ENCODE data around the gene TFDP1. TPM values are rescaled to one million over a fixed set of nuclear protein-coding genes. Genes with fewer than 3 reads are reported as not detected.
"Not testable (repeated sequence)": the region's sequence is repeated elsewhere in the genome, so short reads cannot be mapped to it uniquely, and the experiment has no call there.

The TFDP1 gene
- total RNA-seq, 1 experiment from 2014 or later, result 31.4 TPM

DNA sequence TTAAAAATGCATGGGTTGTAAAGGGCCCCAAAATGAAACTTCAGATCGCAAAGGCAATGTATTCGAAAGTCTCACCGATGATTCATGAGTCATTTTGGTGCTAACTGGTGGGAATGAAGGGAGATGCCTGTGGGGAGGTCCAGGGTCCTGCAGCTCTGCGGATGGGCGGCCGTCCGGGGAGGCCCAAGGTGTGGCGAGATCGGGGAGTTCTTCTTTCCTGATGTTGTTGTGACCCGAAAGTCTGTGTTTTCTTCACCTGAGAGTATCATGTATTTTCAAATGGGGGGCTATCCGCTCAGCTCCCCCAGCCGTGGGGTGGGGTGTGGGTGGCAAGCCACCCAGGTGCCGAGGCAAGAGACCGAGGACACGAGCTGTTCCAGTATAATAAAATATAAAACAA lies 36.5 kb downstream of the TFDP1 start:
- TF ChIP-seq, protein P1, sequence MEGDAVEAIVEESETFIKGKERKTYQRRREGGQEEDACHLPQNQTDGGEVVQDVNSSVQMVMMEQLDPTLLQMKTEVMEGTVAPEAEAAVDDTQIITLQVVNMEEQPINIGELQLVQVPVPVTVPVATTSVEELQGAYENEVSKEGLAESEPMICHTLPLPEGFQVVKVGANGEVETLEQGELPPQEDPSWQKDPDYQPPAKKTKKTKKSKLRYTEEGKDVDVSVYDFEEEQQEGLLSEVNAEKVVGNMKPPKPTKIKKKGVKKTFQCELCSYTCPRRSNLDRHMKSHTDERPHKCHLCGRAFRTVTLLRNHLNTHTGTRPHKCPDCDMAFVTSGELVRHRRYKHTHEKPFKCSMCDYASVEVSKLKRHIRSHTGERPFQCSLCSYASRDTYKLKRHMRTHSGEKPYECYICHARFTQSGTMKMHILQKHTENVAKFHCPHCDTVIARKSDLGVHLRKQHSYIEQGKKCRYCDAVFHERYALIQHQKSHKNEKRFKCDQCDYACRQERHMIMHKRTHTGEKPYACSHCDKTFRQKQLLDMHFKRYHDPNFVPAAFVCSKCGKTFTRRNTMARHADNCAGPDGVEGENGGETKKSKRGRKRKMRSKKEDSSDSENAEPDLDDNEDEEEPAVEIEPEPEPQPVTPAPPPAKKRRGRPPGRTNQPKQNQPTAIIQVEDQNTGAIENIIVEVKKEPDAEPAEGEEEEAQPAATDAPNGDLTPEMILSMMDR (IDR thresholded peaks at IDR 0.05; ENCODE audit: unreplicated experiment), result no peak
- Mint-ChIP-seq H3K4me3 (ENCODE audit: low read depth, unreplicated experiment) (no peak overlapping the region), H3K4me1 (ENCODE audit: low read depth, unreplicated experiment) (no peaks in the 10 kb centered on the region), H3K36me3 (ENCODE audit: insufficient read depth, unreplicated experiment) (peaks cover 2% of the 10 kb centered on the region), H3K9me3 (ENCODE audit: low read depth, unreplicated experiment) (peaks cover 5% of the 10 kb centered on the region), H3K27me3 (ENCODE audit: unreplicated experiment) (no peaks in the 10 kb centered on the region), H3K27ac (ENCODE audit: unreplicated experiment) (no peak overlapping the region)
- no peak for DNase-seq
- CTCF ChIA-PET, result no interaction called here
- BruUV-seq (replicated peaks), result no TSS peak
- intact Hi-C loops (cut with micrococcal nuclease; ENCODE audit: unreplicated experiment), result no loop called here

DNA sequence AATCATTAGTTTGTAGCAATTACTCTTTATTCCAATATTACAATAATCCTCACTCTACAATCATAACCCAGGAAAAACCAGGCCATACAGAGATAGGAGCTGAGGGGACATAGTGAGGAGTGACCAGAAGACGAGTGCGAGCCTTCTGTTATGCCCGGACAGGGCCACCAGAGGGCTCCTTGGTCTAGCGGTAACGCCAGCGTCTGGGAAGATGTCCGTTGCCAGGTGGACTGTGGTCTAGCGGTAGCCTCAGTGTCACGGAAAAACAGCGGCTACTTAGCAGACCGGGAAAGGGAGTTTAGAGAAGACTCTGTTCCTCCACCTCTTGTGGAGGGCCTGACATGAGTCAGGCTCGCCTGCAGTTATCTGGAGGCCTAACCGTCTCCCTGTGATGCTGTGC lies 36.9 kb downstream of the TFDP1 start:
- H3K36me3 Mint-ChIP-seq (ENCODE audit: insufficient read depth, unreplicated experiment); H3K27ac Mint-ChIP-seq (ENCODE audit: unreplicated experiment); BruUV-seq (replicated peaks); H3K4me3 Mint-ChIP-seq (ENCODE audit: low read depth, unreplicated experiment); H3K27me3 Mint-ChIP-seq (ENCODE audit: unreplicated experiment); CTCF ChIA-PET; H3K4me1 Mint-ChIP-seq (ENCODE audit: low read depth, unreplicated experiment); H3K9me3 Mint-ChIP-seq (ENCODE audit: low read depth, unreplicated experiment); DNase-seq; intact Hi-C loops (cut with micrococcal nuclease; ENCODE audit: unreplicated experiment): not testable (repeated sequence)

DNA sequence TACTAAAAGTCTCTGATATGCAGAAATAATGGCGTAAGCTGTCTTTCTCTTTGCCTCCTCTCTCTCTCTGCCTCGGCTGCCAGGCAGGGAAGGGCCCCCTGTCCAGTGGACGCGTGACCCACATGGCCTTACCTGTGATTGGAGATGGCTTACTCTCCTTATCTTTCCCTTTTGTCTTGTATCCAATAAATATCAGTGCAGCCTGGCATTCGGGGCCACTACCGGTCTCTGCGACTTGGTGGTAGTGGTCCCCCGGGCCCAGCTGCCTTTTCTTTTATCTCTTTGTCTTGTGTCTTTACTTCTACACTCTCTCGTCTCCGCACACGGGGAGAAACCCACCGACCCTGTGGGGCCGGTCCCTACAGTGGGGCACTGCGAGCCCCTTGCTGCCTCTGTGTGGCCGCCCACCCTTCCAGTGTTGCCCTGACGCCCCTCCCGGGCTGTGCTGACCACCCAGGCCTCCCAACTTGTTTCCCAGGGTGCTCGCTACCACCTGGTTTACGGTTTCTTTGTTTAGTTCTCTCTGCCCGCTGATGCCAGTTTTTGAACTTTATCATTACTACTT lies 37.5 kb downstream of the TFDP1 start:
- intact Hi-C loops (cut with micrococcal nuclease; ENCODE audit: unreplicated experiment); H3K4me3 Mint-ChIP-seq (ENCODE audit: low read depth, unreplicated experiment); H3K4me1 Mint-ChIP-seq (ENCODE audit: low read depth, unreplicated experiment); H3K27ac Mint-ChIP-seq (ENCODE audit: unreplicated experiment); BruUV-seq (replicated peaks); H3K36me3 Mint-ChIP-seq (ENCODE audit: insufficient read depth, unreplicated experiment); CTCF ChIA-PET; H3K27me3 Mint-ChIP-seq (ENCODE audit: unreplicated experiment); DNase-seq; H3K9me3 Mint-ChIP-seq (ENCODE audit: low read depth, unreplicated experiment): not testable (repeated sequence)

DNA sequence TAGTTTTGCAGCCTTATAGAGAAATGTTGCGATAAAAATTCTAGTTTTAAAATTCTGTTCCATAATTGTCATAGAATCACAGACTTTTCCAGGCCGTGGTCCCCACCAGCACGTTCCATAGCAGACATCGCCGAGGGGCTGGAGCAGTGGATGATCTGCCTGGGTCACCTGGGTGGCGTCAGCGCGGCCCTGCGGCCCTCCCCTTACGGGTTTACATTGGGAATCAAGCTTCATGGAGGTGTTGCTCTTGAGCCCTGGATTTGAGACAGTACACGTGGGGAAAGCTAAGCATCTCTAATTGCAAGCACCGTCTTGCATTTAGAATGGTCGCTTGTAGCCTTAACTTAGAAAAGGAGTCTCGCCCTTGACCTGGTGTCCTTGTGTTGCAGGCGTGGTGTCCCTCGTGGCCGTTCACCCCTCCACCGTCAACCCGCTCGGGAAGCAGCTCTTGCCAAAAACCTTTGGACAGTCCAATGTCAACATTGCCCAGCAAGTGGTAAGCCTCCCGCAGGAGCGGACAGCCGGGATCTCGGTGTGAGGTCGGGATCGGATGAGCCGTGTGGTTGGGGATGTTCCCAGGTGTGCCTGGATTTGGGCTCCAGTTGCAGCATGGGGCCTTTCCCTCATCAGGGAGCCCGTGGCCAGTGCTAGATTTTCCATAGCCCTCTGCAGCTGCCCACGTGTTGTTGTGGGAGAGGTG lies 38.4 kb downstream of the TFDP1 start:
- no peak overlapping the region for H3K4me3 Mint-ChIP-seq (ENCODE audit: low read depth, unreplicated experiment)

DNA sequence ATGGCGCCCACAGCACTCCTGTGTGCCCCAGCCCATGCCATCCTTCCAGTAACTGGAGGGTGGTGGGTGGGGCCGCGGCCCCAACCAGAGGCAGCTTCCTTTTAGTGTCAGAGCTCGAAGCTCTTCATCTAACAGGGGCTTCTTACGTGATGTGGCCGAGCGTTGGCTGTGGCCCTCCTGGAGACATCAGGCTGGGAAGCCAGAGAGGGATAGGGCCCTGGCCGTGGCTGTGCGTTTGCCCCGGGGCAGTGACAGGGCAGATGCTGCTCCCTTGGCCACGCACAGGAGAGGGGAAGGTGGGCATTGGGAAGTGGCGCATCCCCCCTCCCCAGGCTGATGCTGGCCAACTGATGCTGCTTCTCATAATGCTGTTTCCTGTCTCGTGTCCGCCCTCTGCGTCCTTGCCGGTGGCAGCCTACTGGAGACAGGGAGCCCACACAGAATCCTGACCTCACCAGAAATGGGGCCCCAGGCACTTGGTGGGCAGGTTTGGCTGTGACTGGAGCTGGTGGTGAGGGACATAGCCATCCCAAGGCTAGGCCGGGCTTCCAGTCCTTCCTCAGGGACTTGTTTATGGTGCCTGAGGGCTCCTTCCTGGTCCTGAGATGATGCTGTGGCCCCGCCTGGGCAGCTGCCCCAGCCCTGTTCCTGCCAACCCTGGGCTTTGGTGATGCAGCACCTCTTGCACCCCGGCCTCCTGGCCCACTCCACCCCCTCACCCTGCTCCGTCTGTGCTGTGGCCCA lies 39.1 kb downstream of the TFDP1 start:
- peaks cover 7% of the 10 kb centered on the region for H3K36me3 Mint-ChIP-seq (ENCODE audit: insufficient read depth, unreplicated experiment)
- no TSS peak for BruUV-seq (replicated peaks)

More for the DNA sequence above, 38.4 kb downstream of the TFDP1 start:
- intact Hi-C loops (cut with micrococcal nuclease; ENCODE audit: unreplicated experiment), result no loop called here
- CTCF ChIA-PET, result no interaction called here
- DNase-seq, result no peak
- BruUV-seq (replicated peaks), result no TSS peak
- Mint-ChIP-seq H3K27me3 (ENCODE audit: unreplicated experiment) (no peaks in the 10 kb centered on the region), H3K9me3 (ENCODE audit: low read depth, unreplicated experiment) (peaks cover 5% of the 10 kb centered on the region), H3K4me1 (ENCODE audit: low read depth, unreplicated experiment) (no peaks in the 10 kb centered on the region), H3K27ac (ENCODE audit: unreplicated experiment) (no peak overlapping the region), H3K36me3 (ENCODE audit: insufficient read depth, unreplicated experiment) (peaks cover 7% of the 10 kb centered on the region)
- TF ChIP-seq, protein P1 (IDR thresholded peaks at IDR 0.05; ENCODE audit: unreplicated experiment), result no peak

More for the DNA sequence above, 39.1 kb downstream of the TFDP1 start:
- no peak for DNase-seq
- Mint-ChIP-seq H3K4me3 (ENCODE audit: low read depth, unreplicated experiment) (no peak overlapping the region), H3K9me3 (ENCODE audit: low read depth, unreplicated experiment) (peaks cover 5% of the 10 kb centered on the region), H3K27ac (ENCODE audit: unreplicated experiment) (no peak overlapping the region), H3K27me3 (ENCODE audit: unreplicated experiment) (no peaks in the 10 kb centered on the region), H3K4me1 (ENCODE audit: low read depth, unreplicated experiment) (no peaks in the 10 kb centered on the region)
- TF ChIP-seq, protein P1 (IDR thresholded peaks at IDR 0.05; ENCODE audit: unreplicated experiment), result no peak
- intact Hi-C loops (cut with micrococcal nuclease; ENCODE audit: unreplicated experiment), result no loop called here
- CTCF ChIA-PET, result no interaction called here

Data from Calu3 (cell line).